Erythroblast (primary cell): ENCODE measurements around the gene CYP2D6.

Source experiments
- DNase-seq, 2 experiments: peaks; one replicate each; lab custom pipeline; 2025; lab: John Stamatoyannopoulos, UW
- GATA1 ChIP-seq: IDR thresholded peaks from 2 replicates; pipeline ENCODE4 v1.6.1; 2011; ENCODE audit warnings: low read depth, mild to moderate bottlenecking, control low read depth, low read length, moderate library complexity
- POLR2A ChIP-seq: IDR thresholded peaks from 2 replicates; pipeline ENCODE4 v1.6.1; 2011; ENCODE audit warnings: mild to moderate bottlenecking, low read length

CYP2D6 gene

GRCh38 chr22:42091455-42091782, 39.2 kb downstream of the CYP2D6 start:
- no peak for DNase-seq
- TF ChIP-seq POLR2A (no peak), GATA1 (no peak)

- DNase-seq: peak; percentile 100
These were observed 39.8 kb downstream of the CYP2D6 start, which contains the start of gene NDUFA6 for GRCh38 chr22:42090596-42091454. NDUFA6 (minus strand) TSS chr22:42090772; CDS start chr22:42090744, 28 bp downstream.

DNA sequence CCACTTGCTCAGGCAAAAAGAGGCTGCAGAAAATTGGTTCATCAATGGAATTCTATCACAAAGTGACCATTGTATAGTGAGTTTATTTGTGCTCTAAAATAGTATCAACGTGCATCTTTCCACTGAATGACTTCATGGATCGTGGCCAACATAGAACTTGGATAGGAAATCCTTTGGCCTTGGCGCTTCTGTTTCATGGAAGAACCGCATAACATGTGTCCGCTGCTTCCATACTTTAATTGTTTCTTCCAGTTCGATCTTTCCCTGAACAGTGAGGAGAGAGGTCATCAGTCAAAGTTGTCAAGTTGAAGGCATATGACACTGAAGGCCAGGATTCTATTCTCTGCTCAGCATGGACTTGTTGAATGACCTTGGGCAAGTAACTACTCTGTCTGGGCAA, 44.6 kb downstream of the CYP2D6 start:
- no peak for DNase-seq
- TF ChIP-seq GATA1: no peak
- no peak for TF ChIP-seq POLR2A

More at GRCh38 chr22:42090596-42091454, 39.8 kb downstream of the CYP2D6 start, which contains the start of gene NDUFA6:
- peak; percentile 98 for TF ChIP-seq POLR2A
- no peak for TF ChIP-seq GATA1

DNA sequence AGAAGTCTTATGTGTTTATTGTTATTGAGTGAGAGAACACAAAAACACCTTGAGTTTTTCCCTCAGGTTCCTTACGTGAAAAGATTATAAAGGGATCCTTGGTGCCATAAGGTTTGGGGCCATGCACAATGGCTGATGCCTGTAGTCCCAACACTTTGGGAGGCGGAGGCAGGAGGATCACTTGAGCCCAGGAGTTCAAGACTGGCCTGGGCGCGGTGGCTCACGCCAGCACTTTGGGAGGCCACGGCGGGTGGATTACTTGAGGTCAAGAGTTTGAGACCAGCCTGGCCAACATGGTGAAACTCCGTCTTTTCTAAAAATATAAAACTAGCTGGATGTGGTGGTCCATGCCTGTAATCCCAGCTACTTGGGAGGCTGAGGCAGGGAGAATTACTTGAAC, 45.7 kb downstream of the CYP2D6 start:
- DNase-seq: no peak
- no peak for TF ChIP-seq GATA1
- TF ChIP-seq POLR2A: no peak

DNA sequence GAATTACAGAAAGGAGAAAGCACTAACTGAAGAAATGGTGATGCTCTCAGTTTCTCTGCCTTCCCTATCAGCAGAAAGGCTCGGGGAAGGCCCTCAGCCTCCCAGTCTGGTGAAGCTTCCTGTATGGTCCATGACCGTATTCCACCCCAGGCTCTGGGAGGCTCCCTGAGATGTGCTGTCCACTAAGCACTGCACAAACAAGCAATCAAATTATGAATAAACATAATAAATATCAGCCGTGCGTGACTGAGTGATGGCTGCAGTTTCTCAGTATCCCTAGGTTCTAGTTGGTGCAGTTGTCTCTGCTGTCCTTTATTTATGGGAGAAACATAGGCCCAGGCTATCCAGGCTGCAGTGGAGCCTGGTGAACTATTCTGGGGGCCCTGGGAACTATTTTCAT, 47.5 kb downstream of the CYP2D6 start:
- TF ChIP-seq GATA1 (no peak), POLR2A (no peak)

DNA sequence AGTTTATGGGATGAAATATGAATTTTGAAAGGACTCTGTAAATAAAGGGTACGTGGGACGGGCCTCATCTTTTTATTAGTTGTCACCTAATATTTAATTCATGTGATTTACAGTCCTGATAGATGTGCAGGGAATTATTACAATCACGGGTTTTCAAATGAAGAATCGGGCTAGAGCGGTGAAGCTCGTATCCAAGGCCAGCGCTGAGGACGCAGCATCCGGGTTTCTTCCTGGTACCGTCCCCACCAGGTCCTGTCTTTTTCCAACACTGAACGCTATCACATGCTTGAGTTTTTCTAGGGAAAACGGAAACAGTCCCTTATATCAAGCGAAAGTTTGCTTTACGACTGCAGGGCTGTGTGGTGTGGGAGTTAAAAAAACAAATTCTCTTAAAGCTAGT, 50.3 kb downstream of the CYP2D6 start:
- no peak for DNase-seq
- no peak for TF ChIP-seq GATA1
- no peak for TF ChIP-seq POLR2A

More for the DNA sequence above, 47.5 kb downstream of the CYP2D6 start:
- DNase-seq: no peak

GRCh38 chr22:42079319-42080251, 51.0 kb downstream of the CYP2D6 start, which contains the start of gene SMDT1:
SMDT1 (plus strand) TSS chr22:42079700; CDS start chr22:42079769, 69 bp downstream.
- no peak for TF ChIP-seq GATA1
- peak; percentile 93 for TF ChIP-seq POLR2A
- peak; percentile 98 to 99 for DNase-seq

DNA sequence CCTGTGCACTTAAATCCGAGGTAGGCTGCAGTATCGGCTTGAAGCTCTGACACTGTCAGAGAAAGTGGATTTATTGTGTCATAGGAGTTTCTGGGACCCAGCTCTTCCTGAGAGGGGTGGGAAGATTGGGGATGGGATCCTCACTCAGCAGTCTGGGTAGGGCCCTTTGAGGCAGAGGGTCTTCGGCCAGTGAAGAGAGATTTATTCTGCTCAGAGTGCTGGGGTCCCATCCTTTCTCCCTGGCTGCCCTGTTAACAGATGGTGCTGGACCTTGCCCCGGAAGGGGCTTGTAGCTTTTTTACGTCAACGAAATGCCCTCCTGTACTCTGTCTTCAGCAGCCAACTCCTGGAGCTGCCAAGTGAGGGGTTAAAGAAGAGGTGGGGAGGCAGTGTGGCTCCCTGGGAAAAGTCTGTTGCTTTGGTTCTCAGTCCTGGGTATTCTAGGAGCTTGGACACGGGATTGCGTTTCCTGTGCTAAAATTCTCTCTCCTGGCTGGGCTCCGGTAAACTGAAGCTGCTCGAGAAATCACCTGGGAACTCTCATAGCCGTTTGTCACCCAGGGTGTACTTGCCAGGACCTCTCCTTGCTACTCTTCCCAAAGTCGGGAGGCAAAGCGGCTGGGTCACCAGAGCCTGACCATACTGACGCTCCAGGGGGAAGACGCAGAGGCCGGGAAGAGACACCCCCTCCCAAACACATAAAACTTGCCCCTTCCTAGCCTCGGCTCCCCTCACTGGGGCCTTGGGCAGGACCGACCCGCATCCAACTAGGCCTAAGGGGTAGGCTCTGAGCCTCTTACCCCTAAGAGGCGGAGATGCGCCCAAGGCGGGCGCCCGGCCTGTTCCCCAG, 51.9 kb downstream of the CYP2D6 start:
- TF ChIP-seq POLR2A (no peak), GATA1 (no peak)
- no peak for DNase-seq

DNA sequence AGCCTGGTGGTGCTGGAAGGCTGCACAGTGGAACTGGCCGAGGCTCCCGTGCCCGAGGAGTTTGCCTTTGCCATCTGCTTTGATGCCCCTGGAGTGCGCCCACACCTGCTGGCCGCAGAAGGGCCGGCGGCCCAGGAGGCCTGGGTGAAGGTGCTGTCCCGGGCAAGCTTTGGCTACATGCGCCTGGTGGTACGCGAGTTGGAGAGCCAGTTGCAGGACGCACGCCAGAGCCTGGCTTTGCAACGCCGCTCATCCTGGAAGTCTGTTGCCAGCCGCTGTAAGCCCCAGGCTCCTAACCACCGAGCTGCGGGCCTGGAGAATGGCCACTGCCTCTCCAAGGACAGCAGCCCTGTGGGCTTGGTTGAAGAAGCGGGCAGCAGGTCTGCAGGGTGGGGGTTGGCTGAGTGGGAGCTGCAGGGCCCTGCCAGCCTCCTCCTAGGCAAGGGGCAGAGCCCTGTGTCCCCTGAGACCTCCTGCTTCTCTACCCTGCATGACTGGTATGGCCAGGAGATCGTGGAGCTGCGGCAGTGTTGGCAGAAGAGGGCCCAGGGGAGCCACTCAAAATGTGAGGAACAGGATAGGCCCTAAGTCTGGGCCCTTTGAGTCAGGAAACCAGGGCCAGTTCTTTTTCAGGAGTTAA, 53.0 kb downstream of the CYP2D6 start:
- DNase-seq: no peak
- TF ChIP-seq POLR2A: no peak
- TF ChIP-seq GATA1: no peak

- DNase-seq: no peak
- no peak for TF ChIP-seq GATA1
- TF ChIP-seq POLR2A: no peak
These were observed 53.7 kb downstream of the CYP2D6 start for GRCh38 chr22:42076764-42077485.
